Activated T-cell treated with anti-CD3 and anti-CD28 coated beads for 4 hours (primary cell): ENCODE data around the gene SNRPA1.

ENCODE experiments used
- DNase-seq: peaks from one replicate; pipeline ENCODE4 v3.0.0-alpha.2; 2020

The SNRPA1 gene

DNA sequence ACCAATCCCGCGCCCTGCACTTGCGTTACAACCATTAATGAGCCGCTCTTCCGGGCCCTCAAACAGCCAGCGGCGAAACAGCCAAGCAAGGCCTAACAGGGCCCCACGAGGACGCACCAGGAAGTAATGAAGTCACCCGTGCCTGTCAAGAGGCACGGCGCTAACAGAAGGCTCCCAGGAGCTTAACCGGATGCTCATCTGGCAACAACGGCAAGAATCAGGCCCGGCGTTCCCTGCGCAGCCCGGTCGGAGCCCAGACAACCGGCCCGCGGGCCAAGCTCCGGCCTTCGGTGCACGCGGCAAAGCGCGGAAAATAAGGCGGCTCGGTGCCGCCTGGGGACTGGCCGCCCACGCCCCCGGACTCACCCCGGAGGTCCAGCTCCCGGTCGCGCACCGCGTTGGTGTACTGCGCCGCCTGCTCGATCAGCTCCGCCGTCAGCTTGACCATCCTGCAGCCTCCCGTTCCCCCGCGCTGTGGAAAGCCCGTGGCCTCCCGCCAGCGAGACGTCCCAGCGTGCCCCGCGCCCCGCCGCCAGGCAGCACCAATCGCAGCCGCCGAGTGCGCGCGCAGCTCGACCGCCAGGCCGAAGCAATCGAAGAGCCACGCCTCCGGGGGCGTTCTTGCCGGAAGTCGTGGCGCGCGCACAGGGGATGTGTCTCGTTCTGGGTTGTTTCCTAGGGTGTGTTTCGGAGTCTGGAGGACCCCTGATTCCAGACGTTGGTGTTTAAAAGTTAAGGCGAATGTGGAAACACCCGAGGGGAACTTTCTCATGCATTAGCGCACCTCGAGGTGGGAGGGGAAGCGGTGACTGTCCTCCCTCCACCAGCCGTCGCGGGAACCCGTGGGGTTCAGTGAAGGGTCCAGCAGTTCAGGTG lies at the start of gene SNRPA1:
Gene SNRPA1, minus strand, starts transcription at position 518 of the 876 bp plus-strand sequence. Its CDS starts 70 bp downstream, at position 448.
- DNase-seq: peak; percentile 94

DNA sequence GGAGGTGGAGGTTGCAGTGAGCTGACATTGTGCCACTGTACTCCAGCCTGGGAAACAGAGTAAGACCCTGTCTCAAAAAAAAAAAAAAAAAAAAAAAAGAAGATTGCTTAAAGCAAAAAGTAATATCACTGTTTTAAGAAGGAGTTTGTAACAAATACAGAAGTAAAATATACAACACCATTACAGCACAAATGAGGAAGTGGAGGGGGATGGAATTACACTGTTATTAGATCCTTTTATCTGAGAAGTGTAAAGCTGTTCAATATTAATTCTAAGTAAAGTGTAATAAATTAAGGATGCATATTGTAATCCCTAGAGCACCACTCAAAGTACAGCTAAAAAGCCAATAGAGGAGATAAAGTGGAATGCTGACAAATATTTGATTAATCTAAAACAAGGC lies 47.0 kb upstream of the SNRPA1 start:
- no peak for DNase-seq

DNA sequence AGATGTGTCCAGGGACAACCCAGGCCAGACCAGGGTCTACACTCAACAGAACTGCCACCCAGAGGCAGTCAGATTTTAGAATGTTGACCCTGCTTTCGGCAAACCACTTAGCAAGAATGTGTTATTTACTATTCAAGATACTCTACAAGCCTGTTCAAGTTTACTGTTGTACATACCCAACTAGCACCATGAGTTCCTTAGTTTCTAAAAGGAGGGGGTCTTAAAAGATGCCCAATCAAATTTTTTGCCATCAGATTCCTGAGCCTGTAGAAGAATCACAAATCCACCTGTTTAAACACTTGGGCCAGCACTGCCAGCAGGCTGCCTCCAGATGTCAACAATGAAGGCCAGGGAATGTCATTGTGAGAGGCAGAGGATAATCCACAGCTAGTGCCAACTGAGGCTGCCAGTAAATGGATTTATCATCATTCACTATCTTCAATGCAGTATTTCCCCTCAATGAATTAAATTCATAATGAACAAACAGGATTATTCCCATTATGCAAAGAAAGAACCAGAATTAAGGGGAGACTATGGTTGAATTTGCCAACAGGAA lies 43.5 kb upstream of the SNRPA1 start:
- DNase-seq: no peak

DNA sequence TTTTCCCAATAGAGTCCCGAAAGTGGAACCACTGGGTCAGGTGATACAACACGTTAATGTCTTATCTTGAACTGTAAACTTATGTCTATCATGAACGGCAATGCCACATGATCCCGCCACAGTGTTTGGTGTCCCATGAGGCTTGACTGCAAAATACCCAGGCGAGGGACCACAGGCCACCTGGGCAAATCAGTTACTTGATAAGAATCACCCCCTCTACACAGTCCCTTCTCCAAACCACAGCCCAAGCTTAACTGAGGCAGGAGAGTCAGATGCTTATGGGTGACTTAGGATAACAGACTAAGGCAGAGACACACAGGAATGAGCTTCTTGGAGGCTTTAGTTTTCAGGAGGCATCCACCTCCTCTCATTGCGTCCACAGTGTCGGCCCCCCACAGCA lies 42.9 kb upstream of the SNRPA1 start:
- DNase-seq: no peak

DNA sequence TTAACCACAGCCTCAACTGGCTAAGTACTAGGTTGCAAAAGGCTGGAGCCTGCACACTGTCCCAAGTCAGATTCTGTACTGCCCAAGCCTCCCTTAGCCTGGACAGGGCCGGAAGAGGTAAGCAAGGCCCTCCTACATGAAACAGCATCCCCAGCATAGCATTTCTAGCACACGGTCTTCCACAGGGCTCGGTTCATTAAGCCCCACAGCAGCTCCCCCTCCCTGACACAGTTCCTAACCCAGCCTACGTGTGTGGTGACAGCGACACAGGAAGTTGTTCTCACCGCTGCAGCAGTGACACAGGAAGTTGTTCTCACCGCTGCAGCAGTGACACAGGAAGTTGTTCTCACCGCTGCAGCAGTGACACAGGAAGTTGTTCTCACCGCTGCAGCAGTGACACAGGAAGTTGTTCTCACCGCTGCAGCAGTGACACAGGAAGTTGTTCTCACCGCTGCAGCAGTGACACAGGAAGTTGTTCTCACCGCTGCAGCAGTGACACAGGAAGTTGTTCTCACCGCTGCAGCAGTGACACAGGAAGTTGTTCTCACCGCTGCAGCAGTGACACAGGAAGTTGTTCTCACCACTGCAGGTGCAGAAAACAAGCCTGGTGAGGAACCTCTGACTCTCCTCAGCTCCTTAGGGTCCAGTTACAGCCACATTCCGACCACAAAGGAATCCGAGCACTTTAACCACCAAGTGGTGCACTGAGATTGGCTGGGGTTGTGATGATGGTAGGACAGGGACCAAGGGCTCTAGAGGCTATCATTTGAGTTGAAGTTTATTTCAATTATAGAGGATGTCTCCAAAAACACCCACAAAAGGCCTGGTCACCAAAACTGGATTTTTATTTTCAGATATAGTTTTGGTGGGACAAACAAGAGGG lies 39.1 kb upstream of the SNRPA1 start:
- peak; percentile 27 for DNase-seq

DNA sequence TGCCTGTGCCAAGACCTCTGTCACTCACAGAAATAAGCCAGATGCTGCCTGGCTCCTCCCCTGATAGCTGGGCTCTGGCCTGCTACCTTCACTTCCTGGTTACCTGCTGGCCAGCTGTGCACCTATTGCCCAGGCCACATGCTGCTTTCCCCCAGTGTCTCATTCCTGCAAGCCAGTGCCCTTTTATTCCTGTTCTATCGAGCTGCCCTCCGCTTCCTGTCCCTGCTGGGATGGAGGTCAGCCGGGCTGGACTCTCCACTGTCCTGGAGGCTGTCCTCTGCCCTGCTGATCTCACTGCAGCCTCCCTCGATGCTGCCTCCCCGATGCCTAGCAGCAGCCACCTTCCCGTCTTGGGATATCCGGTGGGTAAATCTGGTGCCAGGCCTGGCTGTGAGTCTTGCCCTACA lies 37.0 kb upstream of the SNRPA1 start:
- DNase-seq: no peak

DNA sequence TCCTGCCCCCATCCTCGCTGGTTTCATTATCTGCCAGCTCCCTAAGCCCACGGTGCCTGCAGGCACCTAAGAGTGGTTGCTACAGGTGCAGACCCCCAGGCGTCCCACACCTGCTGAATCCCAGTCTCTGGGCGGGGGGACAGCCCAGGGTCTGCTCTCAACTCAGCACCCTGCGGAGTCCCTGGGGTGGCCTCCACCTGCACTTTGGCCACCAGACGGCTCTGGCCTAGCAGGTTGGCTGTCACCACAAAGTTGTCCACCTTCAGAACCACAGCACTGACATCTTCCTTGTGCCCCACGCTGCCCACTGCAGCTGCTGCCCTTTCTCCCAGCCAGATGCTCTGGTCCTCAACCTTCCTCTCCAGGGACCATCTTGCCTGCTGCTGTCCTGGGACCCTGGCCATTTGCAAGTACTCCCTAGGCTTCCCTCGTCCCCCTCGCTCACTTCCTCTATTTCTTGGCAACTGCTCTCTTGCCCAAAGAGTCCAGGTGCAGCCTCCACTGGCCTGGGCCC lies 34.9 kb upstream of the SNRPA1 start:
- no peak for DNase-seq

DNA sequence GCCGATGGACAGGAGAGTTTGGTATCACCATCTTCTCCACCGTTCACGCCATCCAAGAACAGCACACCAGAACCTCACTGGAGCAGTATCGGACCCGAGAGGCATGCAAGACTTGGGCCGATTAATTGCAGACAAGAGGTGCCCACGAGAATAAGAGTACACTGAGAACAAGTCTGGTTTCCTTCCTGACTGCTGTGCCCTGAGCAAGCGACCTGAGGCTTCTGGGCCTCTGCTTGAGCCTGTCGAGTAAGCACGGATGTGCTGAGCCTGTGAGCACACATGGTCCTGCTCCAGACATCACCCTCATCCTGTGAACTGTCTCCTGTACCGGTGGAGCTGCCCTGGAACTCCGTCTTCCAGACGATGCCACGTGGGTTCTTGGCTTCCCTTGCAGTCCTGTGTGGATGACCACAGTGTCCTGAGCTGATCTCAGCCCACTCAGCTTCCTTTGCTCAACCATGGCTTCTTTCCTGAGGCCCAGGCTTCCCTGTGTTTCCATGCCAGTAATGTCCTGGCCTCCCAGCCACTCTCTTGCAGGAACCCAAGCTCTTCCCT lies 34.3 kb upstream of the SNRPA1 start:
- DNase-seq: no peak

DNA sequence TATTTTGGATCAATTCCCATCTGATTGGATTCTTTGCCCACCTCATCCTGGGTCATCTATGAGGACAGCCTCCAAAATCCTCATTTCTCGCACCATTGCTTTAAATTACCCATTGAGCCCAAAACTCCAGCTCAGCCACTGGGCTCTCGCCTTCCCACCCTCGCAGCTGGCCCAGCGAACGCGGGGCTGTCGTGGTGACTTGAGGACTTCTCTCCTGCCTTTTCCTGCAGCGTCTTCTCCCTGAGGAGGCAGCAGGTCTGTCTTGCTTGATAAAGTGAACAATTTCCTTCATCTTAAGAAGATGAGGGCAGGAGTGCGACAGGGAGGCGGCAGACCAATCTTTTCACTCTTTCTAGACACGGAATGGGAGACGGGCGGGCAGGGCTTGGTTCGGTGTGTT lies 33.0 kb upstream of the SNRPA1 start:
- no peak for DNase-seq

DNA sequence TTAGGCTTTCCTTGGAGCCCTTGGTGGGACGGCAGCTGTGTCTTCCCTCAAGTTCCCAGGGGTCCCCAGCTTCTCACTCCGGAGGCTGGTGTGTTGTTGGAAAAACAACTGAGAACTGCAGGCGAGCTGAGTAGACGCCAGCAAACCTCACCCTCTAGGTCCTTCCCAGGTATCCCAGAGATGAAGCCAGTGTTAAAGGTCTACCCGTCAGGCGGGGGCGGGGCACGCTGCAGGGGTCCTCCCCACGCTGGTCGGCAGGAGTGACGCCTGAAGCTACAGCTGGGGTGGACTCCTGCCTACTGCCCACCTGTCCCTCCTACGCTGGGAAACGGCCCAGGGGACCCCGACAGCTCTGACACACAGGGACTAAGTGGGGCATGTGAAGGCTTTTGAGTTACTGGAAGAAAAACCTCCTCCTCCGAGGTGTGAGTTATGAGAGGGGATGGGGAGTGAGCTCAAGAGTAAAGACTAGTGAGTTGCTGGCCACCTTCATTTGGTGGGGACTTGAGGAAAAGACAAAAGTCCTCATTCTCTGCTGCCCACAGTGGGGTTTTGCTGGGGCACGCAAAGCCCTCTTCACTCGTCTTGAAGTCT lies 32.2 kb upstream of the SNRPA1 start:
- no peak for DNase-seq

DNA sequence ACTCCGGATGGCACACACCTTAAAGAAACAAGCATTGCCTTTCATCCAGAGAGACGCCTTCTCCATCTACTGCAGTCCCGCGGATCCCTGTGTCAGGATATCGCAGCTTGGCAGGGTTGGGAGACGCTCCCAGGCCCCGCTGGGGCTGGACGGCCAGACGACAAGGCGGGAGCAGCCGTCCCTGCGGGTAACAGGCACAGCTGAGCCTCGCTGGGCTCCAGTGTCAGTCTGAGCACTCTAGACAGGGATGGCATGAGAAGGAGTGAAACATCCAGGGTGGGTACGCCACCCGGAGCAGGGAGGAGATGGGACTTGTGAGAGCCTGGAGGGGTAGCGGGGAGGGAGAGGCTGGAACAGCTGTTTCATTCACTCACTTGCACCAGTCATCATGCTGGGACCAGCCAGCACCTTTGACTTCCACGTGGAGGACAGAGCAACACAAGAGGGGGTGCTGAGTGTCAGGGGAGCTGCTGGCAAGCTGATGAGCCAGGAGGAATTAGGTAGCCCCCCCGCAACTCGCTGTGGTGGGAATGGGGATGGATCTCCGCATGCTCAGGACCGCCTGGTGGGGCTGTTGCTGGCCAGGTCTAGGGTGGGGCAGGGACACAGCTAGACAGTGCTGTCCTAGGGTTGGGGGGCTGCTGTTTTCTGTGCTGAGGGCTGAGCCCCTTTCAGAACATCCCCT lies 31.6 kb upstream of the SNRPA1 start:
- no peak for DNase-seq

DNA sequence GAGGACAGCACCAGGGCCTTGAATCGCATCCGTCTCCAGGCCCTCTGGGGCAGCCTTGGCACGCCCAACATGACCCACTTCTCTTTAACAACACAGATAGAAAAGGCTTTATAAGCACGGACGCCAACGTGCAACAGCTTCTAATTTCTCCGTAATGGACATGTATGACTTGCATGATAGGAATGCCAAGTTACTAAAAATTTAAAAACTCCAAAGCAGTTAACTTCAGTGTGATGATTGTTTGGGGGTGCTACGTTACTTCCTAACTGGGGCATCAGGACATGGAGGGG lies 30.9 kb upstream of the SNRPA1 start:
- no peak for DNase-seq

DNA sequence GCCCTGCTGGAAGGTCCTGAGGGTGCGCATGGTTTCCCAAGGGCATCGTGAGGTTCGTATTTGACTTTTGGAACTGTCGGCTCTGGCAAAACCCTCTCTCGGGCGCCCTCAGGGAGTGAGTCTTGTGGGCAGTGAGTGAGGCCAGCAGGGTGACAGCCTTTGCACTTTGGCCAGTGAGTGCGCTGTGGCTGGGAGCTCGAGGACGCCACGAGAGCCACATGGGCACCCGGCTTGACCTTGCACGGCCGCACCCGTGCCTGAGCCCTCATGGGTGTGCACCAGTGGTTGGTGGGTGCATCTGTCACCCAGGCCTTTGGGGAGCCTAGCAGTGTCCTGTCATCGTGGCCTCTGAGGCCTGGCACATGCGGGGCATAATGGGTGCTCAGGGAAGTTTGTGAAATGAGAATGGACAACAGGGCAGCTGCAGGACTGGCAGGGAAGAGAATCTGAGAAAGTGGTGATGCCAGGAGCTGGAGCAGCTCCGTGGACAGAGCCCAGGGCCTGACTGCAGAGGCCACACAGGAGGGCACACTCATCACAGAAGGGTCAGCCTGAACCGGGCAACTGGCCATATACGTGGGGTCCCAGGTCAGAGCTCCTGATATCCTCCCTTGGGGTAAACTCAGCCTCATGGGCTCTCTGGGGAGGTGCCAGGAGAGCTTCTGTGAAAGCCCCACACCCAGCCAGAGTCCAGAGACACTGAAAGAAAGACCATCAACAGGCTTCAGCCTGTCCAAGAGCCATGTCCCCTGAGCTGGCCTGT lies 30.4 kb upstream of the SNRPA1 start:
- DNase-seq: no peak

DNA sequence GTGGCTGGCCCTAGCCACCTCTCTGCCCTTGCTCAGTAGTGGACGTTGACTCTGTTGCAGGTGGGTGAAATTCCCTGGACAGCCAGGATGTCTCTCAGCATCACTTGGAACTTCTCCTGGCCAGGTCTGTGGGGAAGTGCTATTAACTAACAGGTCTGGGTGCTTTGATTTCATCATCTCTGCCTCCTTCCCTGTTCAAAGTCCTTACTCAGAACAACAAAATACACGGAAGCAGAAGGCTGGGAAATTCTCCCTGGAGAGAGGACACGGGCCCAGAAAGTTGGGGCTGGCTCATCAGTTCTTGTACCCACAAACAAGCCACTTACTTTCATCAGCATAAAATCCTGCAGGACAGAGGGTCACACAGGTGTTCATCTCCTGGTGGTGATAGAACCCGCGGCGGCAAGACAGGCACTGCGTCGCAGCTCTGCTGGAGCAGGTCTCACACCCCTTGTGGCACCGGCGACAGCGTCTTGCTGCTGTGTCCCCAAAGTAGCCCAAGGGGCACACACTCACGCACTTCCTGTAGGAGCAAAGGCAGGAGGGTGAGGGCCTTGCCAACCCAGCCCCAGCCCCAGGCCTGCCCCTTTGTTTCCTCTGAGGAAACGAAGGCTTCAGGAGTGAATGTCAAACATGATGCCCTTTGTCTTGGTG lies 29.6 kb upstream of the SNRPA1 start:
- DNase-seq: no peak

DNA sequence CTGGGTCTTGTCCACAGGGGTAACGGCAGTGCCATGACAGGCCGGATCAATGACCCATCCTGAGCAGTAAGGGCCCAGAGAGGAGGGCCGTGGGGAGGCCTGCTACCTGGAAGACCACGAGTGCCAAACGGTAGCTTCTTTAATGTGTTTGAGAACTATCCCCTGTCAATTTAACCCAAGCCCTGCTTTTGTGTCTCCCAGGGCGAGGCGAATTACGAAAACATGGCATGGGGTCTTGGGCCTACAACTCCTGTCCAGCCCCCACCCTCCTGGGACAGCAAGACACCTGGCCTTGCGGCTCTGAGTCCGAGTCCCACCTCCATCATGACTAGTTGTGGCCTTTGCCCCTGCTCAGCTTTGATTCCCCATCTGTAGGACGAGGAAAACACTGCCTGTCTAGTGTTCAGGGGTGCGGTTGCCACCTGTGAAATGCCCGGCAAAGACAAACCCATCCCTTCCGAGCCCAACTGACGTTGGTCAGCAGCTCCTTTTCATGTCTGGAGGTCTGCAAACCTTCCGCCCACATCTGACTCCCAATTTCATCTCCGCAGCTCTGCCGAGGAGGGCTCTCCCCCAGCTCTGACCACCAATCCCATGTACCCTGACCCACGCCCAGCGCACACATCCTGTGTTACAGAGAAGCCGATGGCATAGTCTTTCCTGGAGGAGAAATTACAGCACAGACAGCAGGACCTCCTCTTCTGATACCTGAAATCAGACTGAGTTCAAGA lies 28.9 kb upstream of the SNRPA1 start:
- no peak for DNase-seq

DNA sequence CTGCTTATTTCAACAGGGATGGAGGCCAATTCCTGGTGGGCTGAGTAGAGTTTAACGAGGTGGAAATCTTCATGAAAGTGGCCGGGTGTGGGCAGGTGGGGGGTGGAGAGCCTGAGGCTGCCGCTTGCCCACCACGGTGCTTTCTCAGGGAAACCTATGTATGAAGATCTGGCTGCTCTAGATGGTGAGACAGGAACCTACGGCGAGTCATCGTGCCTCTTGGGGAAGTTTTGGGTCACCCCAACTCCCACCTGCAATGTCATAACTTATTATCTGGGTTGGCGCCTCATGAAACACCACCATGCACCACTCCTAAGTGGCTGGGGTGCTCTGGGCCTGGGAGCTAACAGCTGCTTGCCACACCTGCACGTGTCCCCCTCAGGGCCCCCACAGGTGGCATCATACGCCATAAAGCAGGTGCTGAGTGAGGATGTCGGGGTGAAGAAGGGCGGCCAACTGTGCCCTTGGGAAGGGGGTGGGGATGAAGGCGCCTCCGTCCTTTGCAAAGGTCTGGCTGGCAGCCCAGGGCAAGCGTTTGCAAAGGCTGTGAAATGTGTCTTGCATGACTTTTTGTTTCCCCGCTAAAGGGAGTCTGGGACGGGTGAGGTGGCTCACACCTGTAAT lies 27.9 kb upstream of the SNRPA1 start:
- no peak for DNase-seq

DNA sequence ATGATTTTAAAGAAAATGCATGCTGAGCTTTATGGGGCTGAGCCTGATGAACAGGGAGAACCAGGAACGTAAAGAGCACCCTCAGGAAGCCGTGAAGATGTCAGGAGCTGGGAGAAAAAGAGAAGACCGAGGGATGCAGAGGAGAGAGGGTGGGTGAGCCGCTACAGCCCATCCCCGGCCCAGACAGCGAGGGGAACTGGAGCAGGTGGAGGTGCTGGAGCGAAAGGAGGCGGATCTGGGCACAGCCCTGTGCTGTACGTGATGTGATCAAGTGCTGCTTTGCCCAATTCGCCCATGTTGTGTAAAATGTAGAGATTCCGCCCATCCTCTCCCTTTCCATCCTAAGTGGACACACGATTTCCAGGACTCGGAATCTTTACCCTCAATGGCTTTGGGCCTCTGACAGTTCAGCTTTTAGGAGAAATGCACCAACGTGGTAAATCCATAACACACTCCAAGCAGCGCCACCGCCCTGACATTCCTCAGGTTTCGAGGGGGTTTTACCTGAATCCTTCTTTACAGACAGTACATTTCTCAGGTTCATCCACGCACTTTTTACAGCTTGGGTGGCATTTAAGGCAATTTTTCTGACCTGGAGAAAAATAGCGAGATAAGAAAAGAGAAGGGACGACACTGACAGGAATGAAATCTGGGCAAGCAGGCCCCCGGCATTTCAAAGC lies 27.1 kb upstream of the SNRPA1 start:
- DNase-seq: no peak

DNA sequence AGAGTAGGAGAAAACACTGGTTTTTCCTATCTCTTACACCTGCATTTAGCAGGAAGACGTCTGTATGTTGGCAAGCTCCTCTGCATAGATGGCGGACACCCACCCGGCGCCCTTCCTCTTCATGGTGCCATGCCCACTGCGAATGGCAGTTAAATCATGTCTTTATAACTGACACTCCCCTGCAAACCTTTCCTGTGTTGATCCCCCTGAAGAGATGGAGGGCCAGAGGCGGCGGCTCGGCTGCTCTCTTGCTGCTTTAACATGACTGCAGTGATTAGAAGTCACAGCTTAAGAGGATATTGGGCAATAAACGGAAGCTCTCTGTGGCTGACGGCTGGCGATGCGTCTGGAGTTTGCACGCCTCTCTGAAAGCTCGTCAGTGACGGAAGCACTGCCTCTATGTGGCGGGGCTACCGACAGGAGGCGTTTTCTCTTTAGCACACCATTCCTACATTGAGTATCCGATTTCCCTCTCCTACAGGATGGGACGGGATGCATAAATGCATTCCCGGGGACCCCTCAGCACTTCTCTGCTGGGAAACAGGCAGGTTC lies 25.5 kb upstream of the SNRPA1 start:
- DNase-seq: peak; percentile 21

DNA sequence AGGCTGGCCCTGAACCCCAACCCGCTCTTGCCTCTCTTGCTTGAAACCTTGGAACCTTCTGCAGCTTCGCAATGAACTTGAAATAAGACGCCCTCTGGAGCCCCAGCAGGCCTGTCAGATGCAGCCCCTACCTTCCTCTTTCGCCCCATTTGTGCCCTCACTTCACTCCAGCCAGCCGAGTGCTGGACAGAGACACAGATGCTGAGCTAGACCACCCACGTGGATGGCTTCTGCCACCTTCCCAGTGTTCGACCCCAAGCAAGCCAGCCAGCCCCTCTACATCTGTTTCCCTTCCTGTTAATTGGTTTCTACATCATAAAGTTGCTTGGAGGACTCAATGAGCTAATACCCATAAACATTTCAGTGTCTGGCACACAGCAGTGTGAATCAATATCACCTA lies 23.8 kb upstream of the SNRPA1 start:
- no peak for DNase-seq
